Breast epithelium (tissue), 3 donors: ENCODE data around the gene TLE1.

ENCODE experiments used
- POLR2AphosphoS5 ChIP-seq, 3 donors: sonication (generic); formaldehyde crosslinking; IDR thresholded peaks; one replicate each; pipeline ENCODE4 v1.6.1; 2017; ENCODE audit warnings: antibody characterized with exemption in 3 of 3
- TF ChIP-seq, protein P1 (sequence below), 3 donors: fragments of 450-650 bp; IDR thresholded peaks; one replicate each; pipeline ENCODE4 v1.5.1; 2016 to 2017; ENCODE audit warnings: antibody characterized with exemption in 3 of 3, mild to moderate bottlenecking in 3 of 3, moderate library complexity in 3 of 3

DNA sequence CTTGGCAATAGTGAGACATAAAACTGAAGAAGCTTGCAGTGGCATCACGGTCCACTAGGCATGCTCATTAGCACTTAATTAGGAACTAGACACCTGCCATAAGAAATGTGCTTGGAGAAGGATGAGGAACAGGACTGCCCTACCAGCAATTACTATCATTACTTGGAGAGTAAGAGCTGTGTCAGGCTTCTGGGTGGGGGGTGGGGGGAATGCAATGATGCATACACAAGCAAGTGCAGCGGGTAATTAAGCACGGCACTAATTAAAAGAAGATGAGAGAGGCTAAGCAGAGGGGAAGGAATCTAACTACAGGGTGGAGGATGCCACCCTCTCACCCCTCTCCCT is 53.1 kb downstream of the TLE1 start:
- TF ChIP-seq, protein P1, sequence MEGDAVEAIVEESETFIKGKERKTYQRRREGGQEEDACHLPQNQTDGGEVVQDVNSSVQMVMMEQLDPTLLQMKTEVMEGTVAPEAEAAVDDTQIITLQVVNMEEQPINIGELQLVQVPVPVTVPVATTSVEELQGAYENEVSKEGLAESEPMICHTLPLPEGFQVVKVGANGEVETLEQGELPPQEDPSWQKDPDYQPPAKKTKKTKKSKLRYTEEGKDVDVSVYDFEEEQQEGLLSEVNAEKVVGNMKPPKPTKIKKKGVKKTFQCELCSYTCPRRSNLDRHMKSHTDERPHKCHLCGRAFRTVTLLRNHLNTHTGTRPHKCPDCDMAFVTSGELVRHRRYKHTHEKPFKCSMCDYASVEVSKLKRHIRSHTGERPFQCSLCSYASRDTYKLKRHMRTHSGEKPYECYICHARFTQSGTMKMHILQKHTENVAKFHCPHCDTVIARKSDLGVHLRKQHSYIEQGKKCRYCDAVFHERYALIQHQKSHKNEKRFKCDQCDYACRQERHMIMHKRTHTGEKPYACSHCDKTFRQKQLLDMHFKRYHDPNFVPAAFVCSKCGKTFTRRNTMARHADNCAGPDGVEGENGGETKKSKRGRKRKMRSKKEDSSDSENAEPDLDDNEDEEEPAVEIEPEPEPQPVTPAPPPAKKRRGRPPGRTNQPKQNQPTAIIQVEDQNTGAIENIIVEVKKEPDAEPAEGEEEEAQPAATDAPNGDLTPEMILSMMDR (IDR thresholded peaks at IDR 0.05): no peak
- TF ChIP-seq POLR2AphosphoS5 (IDR thresholded peaks at IDR 0.05): no peak
